ENCODE measurements around the gene ENOX2.

DNA sequence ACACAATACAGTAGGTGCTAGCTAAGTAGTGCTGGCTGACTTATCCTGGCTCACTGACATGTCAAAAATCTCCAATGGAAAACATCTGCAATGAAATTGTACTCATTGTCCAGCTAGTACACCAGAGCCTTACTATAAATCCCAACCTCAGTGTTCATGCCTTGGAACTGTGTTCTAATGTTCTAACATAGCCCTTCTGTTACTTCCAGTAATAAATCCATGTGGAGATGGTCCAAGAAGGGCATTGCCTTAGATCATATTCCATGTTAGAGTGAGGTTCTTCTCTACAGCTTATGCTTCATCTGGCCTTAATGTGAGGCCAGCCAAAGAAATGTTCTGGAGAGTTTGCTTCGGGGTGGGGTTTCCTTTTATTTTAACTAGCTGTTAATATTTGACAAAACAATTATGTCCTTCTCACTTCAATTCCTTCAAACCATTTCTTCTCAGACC lies 25.1 kb downstream of the ENOX2 start:
- TF ChIP-seq POLR2AphosphoS5 (IDR thresholded peaks at IDR 0.05; ENCODE audit: borderline replicate concordance, low read depth, low read length) (no peak), EZH2 (IDR thresholded peaks at IDR 0.05) (no peak), FOXP2 (optimal IDR thresholded peaks at IDR 0.05; ENCODE audit: control extremely low read depth, extremely low read length, insufficient read depth) (no peak)

All from SK-N-MC (cell line).